IMR-90 (cell line): Measurements from ENCODE around the gene AMPD2.

Source experiments
- BHLHE40 ChIP-seq: fragments of 150-350 bp; IDR thresholded peaks from 2 replicates; pipeline ENCODE4 v1.6.1; 2016; ENCODE audit warnings: mild to moderate bottlenecking, low read depth, low read length
- CTCF ChIP-seq: conservative IDR thresholded peaks from 2 replicates; pipeline ENCODE4 v1.5.1; 2012; ENCODE audit warnings: mild to moderate bottlenecking, low read depth, low read length, improper control_type of control experiment
- MXI1 ChIP-seq: IDR thresholded peaks from 2 replicates; pipeline ENCODE4 v1.6.1; 2012; ENCODE audit warnings: low read depth, mild to moderate bottlenecking, low read length, moderate library complexity, borderline replicate concordance
- POLR2A ChIP-seq: IDR thresholded peaks from 2 replicates; pipeline ENCODE4 v1.6.1; 2012; ENCODE audit warnings: mild to moderate bottlenecking, low read depth, low read length

- TF ChIP-seq CTCF, result no peak
- no peak for TF ChIP-seq POLR2A
- no peak for TF ChIP-seq BHLHE40
- TF ChIP-seq MXI1, result no peak
Observed at GRCh38 chr1:109641861-109642260, 22.2 kb downstream of the AMPD2 start.
